Heart right ventricle (tissue), 16 donors: Measurements from ENCODE around the gene GID4. TPM values are rescaled to one million over a fixed set of nuclear protein-coding genes. Genes with fewer than 3 reads are reported as not detected.

Source experiments
- ATAC-seq, 8 donors: fragments of 200-7000 bp; cut with Tn5 transposase; one replicate each; pipeline ENCODE4 v1.9.1; 2020; ENCODE audit warnings: mild to moderate bottlenecking in 8 of 8, moderate library complexity in 8 of 8, moderate number of reproducible peaks in 1 of 8
- DNase-seq, 2 donors: peaks; one replicate each; pipeline ENCODE4 v3.0.0-alpha.2; 2020
- H3K27ac ChIP-seq, 10 donors: fragments of 200-600 bp; sonication (generic) in 2 of 10; one replicate each; pipeline versions ENCODE4 v1.5.0 to v1.8.0; 2020 to 2022; ENCODE audit warnings: mild to moderate bottlenecking in 3 of 10
- H3K27me3 ChIP-seq, 7 donors: fragments of 200-600 bp; one replicate each; pipeline ENCODE4 v1.8.0; 2021 to 2022; ENCODE audit warnings: mild to moderate bottlenecking in 2 of 7
- H3K36me3 ChIP-seq, 9 donors: fragments of 200-600 bp; sonication (generic) in 1 of 9; one replicate each; pipeline versions ENCODE4 v1.5.0 to v1.8.0; 2020 to 2022; ENCODE audit warnings: mild to moderate bottlenecking in 2 of 9
- H3K4me1 ChIP-seq, 9 donors: fragments of 200-600 bp; sonication (generic) in 1 of 9; one replicate each; pipeline versions ENCODE4 v1.5.0 to v1.8.0; 2020 to 2022; ENCODE audit warnings: mild to moderate bottlenecking in 4 of 9
- H3K4me3 ChIP-seq, 10 donors: fragments of 200-600 bp; sonication (generic) in 2 of 10; one replicate each; pipeline versions ENCODE4 v1.5.0 to v1.8.0; 2020 to 2022; ENCODE audit warnings: mild to moderate bottlenecking in 7 of 10, moderate library complexity in 2 of 10
- H3K9me3 ChIP-seq, 11 donors: fragments of 200-600 bp in 10 of 11; sonication (generic) in 2 of 11; one replicate each; pipeline versions ENCODE4 v1.5.0 to v1.8.0; 2013 to 2022; ENCODE audit warnings: mild to moderate bottlenecking in 2 of 11, control low read depth in 1 of 11, moderate library complexity in 1 of 11
- CTCF ChIP-seq, 9 donors: fragments of 200-600 bp; sonication (generic) in 2 of 9; IDR thresholded peaks; one replicate each; pipeline versions ENCODE4 v1.5.0 to v1.8.0; 2021 to 2022; ENCODE audit warnings: antibody characterized with exemption in 9 of 9, mild to moderate bottlenecking in 5 of 9, moderate library complexity in 1 of 9
- WGBS, 2 donors: extraction: QIAGEN DNeasy Blood & Tissue Kit; methylation state at CpG; one replicate each; pipeline ENCODE4 v1.1.7; 2013; ENCODE audit warnings: inconsistent platforms in 1 of 2; 5-methylcytosine and 5-hydroxymethylcytosine counted together
- intact Hi-C, 10 donors: fragments of 100-400 bp; cut with DNase I; formaldehyde crosslinking; loops; one replicate each; pipeline versions ENCODE4 v1.11.1 to v1.14.2; 2022
- polyA plus RNA-seq, 2 donors: library from polyadenylated mRNA; stranded (reverse); fragments of 200-250 nt; gene quantifications; one replicate each; pipeline ENCODE4 v1.2.3, GENCODE V29; 2013
- total RNA-seq, 10 donors: library from RNA; stranded (reverse); fragmentation: NEBNext Ultra II Directional in 3 of 10; extraction: Animal tissue kit (Norgen Biotek cat#: 25700) in 3 of 10; gene quantifications; one replicate each; pipeline versions ENCODE4 v1.2.1 to v1.2.4, GENCODE V29; 2021 to 2023
- donor health status: Arrhythmogenic right ventricular cardiomyopathy.
- donor health status: ischemic (EF 13 %, LVEDD 7.1; RV severe dilation, severe dysfunction).
- donor health status: healthy with polysubstance abuse.
- donor health status: DM: no; HTN: yes; CAD: no.
- donor health status: DM: no; HTN: no; CAD: no.
- donor health status: ischemic (EF 25% LVEDD 6.9; RV normal size, moderate dysfunction).
- donor health status: ischemic (EF 25% LVEDD 5.7; RV mildly dilated, moderate dysfunction).
- donor health status: healthy.
- donor health status: DM: yes; HTN: yes; CAD: no.
- donor health status: Ischemic cardiomyopathy.
- donor health status: ischemic (EF 35%, LVEDD 5.7; RV mildly dilated, moderate dysfunction).
- donor health status: nonischemic (EF 11% LVEDD 7.7; RV severe dilation, severe dysfunction).
- donor health status: DM: yes; HTN: yes; CAD: no.
- donor health status: PGD.
- donor health status: ischemic (EF 29% LVEDD 5.4; RV normal size, mild dysfunction).
- donor health status: nonischemic (EF 23%, LVEDD 6.1; RV moderate dilation, normal function).

The GID4 gene
- total and polyA plus RNA-seq, 12 donors: 7.0 to 23.7 (median 17.1) TPM

DNA sequence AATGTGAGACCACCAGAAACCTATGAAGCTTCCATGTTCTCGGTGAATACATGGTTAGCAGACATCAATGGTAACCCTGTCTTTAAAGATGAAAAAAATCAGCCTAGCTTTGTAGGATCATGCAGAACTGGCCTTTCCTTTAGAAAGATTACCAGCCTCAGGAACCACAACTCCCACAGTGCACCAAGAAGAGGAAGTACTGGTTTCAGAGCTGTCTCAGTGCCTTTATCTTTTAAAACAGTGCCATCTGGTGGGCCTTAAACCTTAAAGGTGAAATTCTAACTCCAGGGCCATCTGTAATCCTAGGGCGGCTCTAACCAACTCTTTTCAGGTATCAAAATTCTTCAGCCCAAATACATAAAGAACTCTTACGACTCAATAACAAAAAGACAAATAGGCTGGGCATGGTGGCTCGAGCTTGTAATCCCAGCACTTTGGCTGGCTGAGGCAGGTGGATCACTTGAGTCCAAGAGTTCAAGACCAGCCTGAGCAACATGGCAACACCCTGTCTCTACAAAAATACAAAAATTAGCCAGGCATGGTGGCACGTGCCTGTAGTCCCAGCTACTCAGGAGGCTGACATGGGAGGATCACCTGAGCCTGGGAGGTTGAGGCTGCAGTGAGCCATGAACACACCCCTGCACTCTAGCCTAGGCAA lies 5.6 kb upstream of the GID4 start:
- peak; percentile 34 to 81 (median 65) for TF ChIP-seq CTCF (IDR thresholded peaks at IDR 0.05)
- no peaks in the 10 kb centered on the region for H3K9me3 ChIP-seq
- no peak overlapping the region for H3K4me3 ChIP-seq
- no peaks in the 10 kb centered on the region for H3K36me3 ChIP-seq
- H3K4me1 ChIP-seq: peaks cover 3 to 54% (median 39%) of the 10 kb centered on the region in 9 donors
- peak overlapping the region in 1 of 10 donors; percentile 77 for H3K27ac ChIP-seq
- no peaks in the 10 kb centered on the region for H3K27me3 ChIP-seq
- 18 to 23% methylated on average over 5 of the region's 5 CpGs for WGBS, 2 donors
- peak; percentile 74 to 94 (median 88) for ATAC-seq
- peak in 1 of 2 donors; percentile 79 for DNase-seq
- intact Hi-C loops: loop anchor here (2.0 to 10.0 kb wide), 15 partner anchors 36 to 357 kb away; partner anchors contain the start of genes RAI1 (in 6 of the 10), DRC3 (in 1 of the 10) and TOM1L2 (in 1 of the 10)

DNA sequence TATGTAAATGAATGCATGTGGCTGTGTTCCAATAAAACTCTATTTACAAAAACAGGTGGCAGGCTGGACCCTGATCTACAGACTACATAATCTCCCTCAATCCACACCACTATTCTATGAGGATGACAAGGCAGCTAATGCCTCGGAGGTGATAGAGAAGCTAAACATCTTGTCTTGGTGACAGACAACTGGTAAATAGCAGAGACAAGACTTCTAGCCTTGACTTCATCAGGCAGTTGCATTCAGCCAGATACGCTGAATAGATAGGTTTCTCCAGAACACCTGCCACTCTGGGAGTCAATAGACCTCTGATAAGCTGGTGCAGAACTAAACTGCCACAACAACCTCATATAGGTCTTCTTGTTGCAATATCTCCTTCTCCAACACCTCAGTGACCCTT lies 3.5 kb upstream of the GID4 start:
- Histone ChIP-seq H3K4me3 (no peak overlapping the region), H3K36me3 (no peaks in the 10 kb centered on the region), H3K27me3 (no peaks in the 10 kb centered on the region), H3K9me3 (no peaks in the 10 kb centered on the region), H3K27ac (no peak overlapping the region), H3K4me1 (peaks cover 9 to 55% (median 40%) of the 10 kb centered on the region in 9 donors)
- intact Hi-C loops: loop anchor here in 9 of 10 donors (5.0 to 10.0 kb wide), 11 partner anchors 43 to 353 kb away; partner anchors contain the start of genes RAI1 (in 4 of the 9), DRC3 (in 3 of the 9) and TOM1L2 (in 3 of the 9)
- DNase-seq (no peak), ATAC-seq (no peak)
- WGBS, 2 donors: 62 to 64% methylated on average over 2 of the region's 2 CpGs
- no peak for TF ChIP-seq CTCF (IDR thresholded peaks at IDR 0.05)

- H3K27me3 ChIP-seq: no peaks in the 10 kb centered on the region
- no peaks in the 10 kb centered on the region for H3K36me3 ChIP-seq
- no peak overlapping the region for H3K4me3 ChIP-seq
- WGBS, 2 donors: 77 to 88% methylated on average over 6 of the region's 6 CpGs
- TF ChIP-seq CTCF (IDR thresholded peaks at IDR 0.05): no peak
- ATAC-seq (no peak), DNase-seq (no peak)
- peak overlapping the region in 1 of 10 donors; percentile 88 for H3K27ac ChIP-seq
- H3K4me1 ChIP-seq: peaks cover 9 to 57% (median 48%) of the 10 kb centered on the region in 9 donors
- intact Hi-C loops: loop anchor here in 9 of 10 donors (5.0 to 10.0 kb wide), 11 partner anchors 45 to 355 kb away; partner anchors contain the start of genes RAI1 (in 4 of the 9), DRC3 (in 3 of the 9) and TOM1L2 (in 3 of the 9)
- H3K9me3 ChIP-seq: no peaks in the 10 kb centered on the region
These were observed 1.7 kb upstream of the GID4 start for GRCh38 chr17:18037486-18037885.

GRCh38 chr17:18038149-18038850 lies 908 bp upstream of the GID4 start:
- no peak for TF ChIP-seq CTCF (IDR thresholded peaks at IDR 0.05)
- Histone ChIP-seq H3K9me3 (no peaks in the 10 kb centered on the region), H3K4me3 (peak overlapping the region; percentile 48 to 98 (median 86)), H3K36me3 (no peaks in the 10 kb centered on the region), H3K4me1 (peaks cover 9 to 57% (median 50%) of the 10 kb centered on the region in 9 donors), H3K27me3 (no peaks in the 10 kb centered on the region), H3K27ac (peak overlapping the region in 9 of 10 donors; percentile 61 to 89 (median 85))
- intact Hi-C loops: loop anchor here in 9 of 10 donors (5.0 to 10.0 kb wide), 11 partner anchors 46 to 356 kb away; partner anchors contain the start of genes RAI1 (in 4 of the 9), DRC3 (in 3 of the 9) and TOM1L2 (in 3 of the 9)
- ATAC-seq (no peak), DNase-seq (no peak)
- 9 to 10% methylated on average over 13 of the region's 13 CpGs for WGBS, 2 donors
